Body of pancreas (tissue), 4 donors: ENCODE results near the gene RNU6-1. TPM values are rescaled to one million over a fixed set of nuclear protein-coding genes. Genes with fewer than 3 reads are reported as not detected.

ENCODE experiments used
- ATAC-seq: fragments of 150-250 bp; one replicate; pipeline ENCODE4 v1.9.1; 2016
- DNase-seq, 4 donors: peaks; one replicate each; pipeline ENCODE4 v3.0.0-alpha.2; 2019
- H3K27ac ChIP-seq, 4 donors: fragments of 200-600 bp; sonication (generic); 1 replicate in 3 of 4; 2 replicates in 1 of 4; pipeline versions ENCODE4 v1.5.1 to v1.6.1; 2016 to 2019; ENCODE audit warnings: mild to moderate bottlenecking in 1 of 4, mixed read lengths in 1 of 4, moderate library complexity in 1 of 4
- H3K27me3 ChIP-seq, 2 donors: fragments of 200-600 bp; sonication (generic); one replicate each; pipeline ENCODE4 v1.6.0; 2016; ENCODE audit warnings: mild to moderate bottlenecking in 1 of 2
- H3K36me3 ChIP-seq, 2 donors: fragments of 200-600 bp; sonication (generic); replicated peaks in 1 of 2; 2 replicates each; pipeline ENCODE4 v1.5.1; 2016; ENCODE audit warnings: low read depth in 2 of 2; ENCODE audit not compliant: insufficient read depth in 1 of 2
- H3K4me1 ChIP-seq: fragments of 200-600 bp; sonication (generic); one replicate; pipeline ENCODE4 v1.6.0; 2016
- H3K4me3 ChIP-seq, 2 donors: fragments of 200-600 bp; sonication (generic); 1 replicate in 1 of 2; 2 replicates in 1 of 2; pipeline ENCODE4 v1.5.1; 2016 to 2019
- H3K9me3 ChIP-seq, 3 donors: fragments of 200-600 bp; sonication (generic); 1 replicate in 2 of 3; 2 replicates in 1 of 3; pipeline ENCODE4 v1.5.1; 2016
- CTCF ChIP-seq, 7 experiments: fragments of 450-650 bp in 4 of 7; fragments of 200-600 bp in 3 of 7; sonication (generic) in 3 of 7; IDR thresholded peaks; one replicate each; pipeline ENCODE4 v1.5.1; 2016 to 2019; ENCODE audit warnings: antibody characterized with exemption in 7 of 7
- POLR2A ChIP-seq, 3 donors: fragments of 450-650 bp; IDR thresholded peaks; one replicate each; pipeline ENCODE4 v1.6.1; 2016; ENCODE audit warnings: antibody characterized with exemption in 3 of 3, mild to moderate bottlenecking in 2 of 3
- WGBS, 2 donors: methylation state at CpG; one replicate each; pipeline ENCODE4 v1.1.5; 2017; 5-methylcytosine and 5-hydroxymethylcytosine counted together
- intact Hi-C: fragments of 100-400 bp; cut with DNase I; formaldehyde crosslinking; loops from one replicate; pipeline ENCODE4 v1.15.1; 2023
- total RNA-seq, 2 donors: library from RNA; depleted of rRNA; stranded (reverse); fragments of >200 nt; gene quantifications; one replicate each; pipeline ENCODE4 v1.1.0, GENCODE V29; 2016

RNU6-1 gene
- total RNA-seq, 2 donors from 2014 or later, result not detected

DNA sequence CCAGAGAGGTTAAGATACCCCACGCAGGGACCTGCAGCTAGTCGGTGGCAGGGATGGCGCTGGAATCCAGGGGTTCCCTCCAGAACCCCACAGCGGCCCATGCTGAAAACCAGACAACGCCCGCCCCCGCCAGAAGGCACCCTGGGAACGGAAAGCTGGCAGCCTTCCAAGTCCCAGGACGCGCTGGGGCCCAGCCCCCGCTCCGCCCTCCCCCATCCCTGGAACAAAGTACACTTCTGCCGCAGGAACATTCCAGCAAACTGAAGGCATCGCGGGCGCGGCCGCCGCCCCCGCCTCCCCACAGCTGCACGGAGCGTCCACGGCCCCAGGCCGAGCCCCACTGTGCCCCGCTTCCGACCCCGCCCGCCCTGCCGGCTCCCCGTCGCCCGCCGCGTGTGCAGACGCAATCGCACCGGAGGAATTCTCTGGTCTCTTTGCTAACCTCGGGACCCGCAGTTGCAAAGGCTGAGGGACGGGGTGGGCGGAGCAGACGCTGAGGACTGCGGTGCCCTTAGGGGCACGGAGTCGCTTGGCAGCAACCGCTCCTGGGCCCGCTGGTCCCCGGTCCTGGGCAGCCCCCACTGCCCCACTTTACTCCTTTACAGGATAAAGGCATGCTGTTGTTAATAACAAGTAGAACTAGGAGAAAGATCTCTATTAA is 44.8 kb upstream of the RNU6-1 start:
- peaks cover 14% of the 10 kb centered on the region for H3K4me1 ChIP-seq

DNA sequence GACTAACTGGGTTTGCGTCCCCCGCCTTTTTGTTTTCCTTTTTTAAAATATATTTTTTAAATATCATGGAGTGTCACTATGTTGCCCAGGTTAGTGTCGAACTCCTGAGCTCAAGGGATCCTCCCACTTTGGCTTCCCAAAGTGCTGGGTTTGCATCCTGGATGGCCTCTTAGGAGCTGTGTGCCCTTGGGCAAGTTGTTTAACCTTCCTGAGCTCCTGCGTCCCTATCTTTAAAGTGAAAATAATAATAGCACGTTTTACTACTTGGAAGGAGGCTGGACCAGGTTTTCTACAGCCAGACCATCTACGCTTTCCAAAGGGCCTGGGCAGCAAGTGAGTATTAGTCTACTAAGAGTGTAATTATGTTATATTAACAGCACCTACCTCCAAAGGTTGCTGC is 44.2 kb upstream of the RNU6-1 start:
- WGBS, 2 donors, result 66 to 71% methylated on average over 6 of the region's 6 CpGs
- H3K4me3 ChIP-seq, result no peak overlapping the region
- peaks cover 14% of the 10 kb centered on the region for H3K4me1 ChIP-seq
- H3K27ac ChIP-seq, result peak overlapping the region in 3 of 4 donors; percentile 75 to 87 (median 77)
- H3K36me3 ChIP-seq, result no peaks in the 10 kb centered on the region
- H3K27me3 ChIP-seq, result no peaks in the 10 kb centered on the region
- intact Hi-C loops, result no loop called here
- TF ChIP-seq CTCF (IDR thresholded peaks at IDR 0.05), result no peak
- DNase-seq (no peak), ATAC-seq (no peak)
- no peaks in the 10 kb centered on the region for H3K9me3 ChIP-seq

More for the DNA sequence above, 44.8 kb upstream of the RNU6-1 start:
- H3K4me3 ChIP-seq, result peak overlapping the region; percentile 13 to 26
- peak; percentile 84 to 88 (median 88) for DNase-seq
- H3K36me3 ChIP-seq, result no peaks in the 10 kb centered on the region
- peak; percentile 94 for ATAC-seq
- TF ChIP-seq CTCF (IDR thresholded peaks at IDR 0.05), result no peak
- TF ChIP-seq POLR2A (IDR thresholded peaks at IDR 0.05), result peak; percentile 32 to 50 (median 41)
- H3K9me3 ChIP-seq, result no peaks in the 10 kb centered on the region
- H3K27ac ChIP-seq, result peak overlapping the region; percentile 51 to 87 (median 76)
- H3K27me3 ChIP-seq, result no peaks in the 10 kb centered on the region
- WGBS, 2 donors, result 1 to 3% methylated on average over 6 to 46 of the region's 48 CpGs
- intact Hi-C loops, result no loop called here

GRCh38 chr15:67883234-67883773 is 43.5 kb upstream of the RNU6-1 start:
- Histone ChIP-seq H3K27me3 (no peaks in the 10 kb centered on the region), H3K4me3 (no peak overlapping the region), H3K9me3 (no peaks in the 10 kb centered on the region), H3K27ac (peak overlapping the region in 2 of 4 donors; percentile 18 to 87), H3K4me1 (peaks cover 14% of the 10 kb centered on the region), H3K36me3 (no peaks in the 10 kb centered on the region)
- DNase-seq, result no peak
- TF ChIP-seq CTCF (IDR thresholded peaks at IDR 0.05), result no peak
- TF ChIP-seq POLR2A (IDR thresholded peaks at IDR 0.05), result no peak
- WGBS, 2 donors, result 61 to 71% methylated on average over 7 to 10 of the region's 10 CpGs
- intact Hi-C loops, result no loop called here
- ATAC-seq, result no peak

DNA sequence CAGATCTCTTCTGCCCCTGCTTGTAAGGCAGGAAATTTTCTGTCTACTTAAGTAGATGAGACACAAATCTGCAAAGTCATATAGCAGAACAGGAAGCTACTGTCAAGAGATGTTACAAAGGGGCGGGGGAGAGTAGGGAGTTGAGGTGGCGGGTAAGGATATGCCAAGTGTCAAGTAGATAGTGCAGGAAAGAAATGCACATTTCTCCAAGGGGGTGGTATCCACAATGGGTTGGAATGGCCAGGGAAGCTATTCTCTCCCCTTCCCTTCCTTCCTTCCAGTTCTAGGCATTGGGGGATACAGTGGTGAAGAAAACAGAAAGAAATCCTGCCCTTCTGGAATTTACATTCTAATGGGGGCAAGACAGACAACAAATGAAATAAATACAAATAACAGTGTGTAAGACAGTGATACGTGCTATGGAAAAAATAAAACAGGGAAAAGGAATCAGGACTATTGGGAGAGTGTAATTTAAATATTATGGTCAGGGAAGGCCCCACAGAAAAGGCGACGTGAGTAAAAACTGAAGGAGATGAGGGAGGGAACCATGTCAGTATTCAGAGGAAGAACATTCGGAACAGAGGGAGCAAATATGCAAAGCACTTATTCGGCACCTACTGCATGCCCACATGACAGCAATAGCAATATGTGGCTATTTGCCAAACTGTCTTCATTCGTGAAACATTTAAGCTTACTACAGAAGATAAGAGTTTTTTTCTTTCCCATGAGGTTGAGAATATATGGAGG is 42.8 kb upstream of the RNU6-1 start:
- intact Hi-C loops, result no loop called here
- DNase-seq (peak in 1 of 4 donors; percentile 39), ATAC-seq (no peak)
- H3K4me3 ChIP-seq, result no peak overlapping the region
- H3K9me3 ChIP-seq, result no peaks in the 10 kb centered on the region
- 66 to 73% methylated on average over 8 of the region's 8 CpGs for WGBS, 2 donors
- H3K27ac ChIP-seq, result peak overlapping the region in 1 of 4 donors; percentile 5
- no peaks in the 10 kb centered on the region for H3K27me3 ChIP-seq
- peaks cover 14% of the 10 kb centered on the region for H3K4me1 ChIP-seq
- H3K36me3 ChIP-seq, result no peaks in the 10 kb centered on the region
- TF ChIP-seq CTCF (IDR thresholded peaks at IDR 0.05) (no peak), POLR2A (IDR thresholded peaks at IDR 0.05) (no peak)
